ENCODE data around the gene PCBP1.
"Not testable (repeated sequence)": the region's sequence is repeated elsewhere in the genome, so short reads cannot be mapped to it uniquely, and the experiment has no call there.

PCBP1 gene

DNA sequence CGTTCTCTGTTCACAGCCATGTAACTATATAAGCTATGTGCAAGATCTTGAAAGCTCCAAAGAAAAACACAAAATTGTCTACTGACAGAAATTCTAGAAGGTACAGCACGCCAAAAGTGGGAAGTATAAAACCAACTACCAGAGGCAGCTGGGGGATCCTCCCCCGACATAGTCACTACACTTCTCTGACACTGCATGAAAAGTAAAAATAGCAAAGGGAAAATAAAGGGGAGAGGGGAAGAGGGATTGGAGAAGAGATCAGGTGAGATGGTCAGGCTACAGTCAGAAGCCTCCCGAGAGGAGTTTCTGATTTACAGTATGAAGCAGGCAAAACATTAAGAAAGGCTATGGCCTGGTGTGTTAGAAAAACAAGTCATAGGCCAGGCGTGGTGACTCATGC is 39.8 kb upstream of the PCBP1 start:
- H3K4me1 ChIP-seq (ENCODE audit: insufficient read depth, low read length, poor library complexity, severe bottlenecking), result peaks cover 10% of the 10 kb centered on the region
- H3K9ac ChIP-seq (ENCODE audit: low read depth, low read length, poor library complexity, severe bottlenecking), result no peak overlapping the region
- H3K27me3 ChIP-seq (ENCODE audit: insufficient read depth, low read length, poor library complexity, severe bottlenecking), result no peaks in the 10 kb centered on the region
- H3K9me3 ChIP-seq (ENCODE audit: insufficient read depth, low read depth, low read length), result no peaks in the 10 kb centered on the region
- no peak overlapping the region for H3K4me3 ChIP-seq (ENCODE audit: low read length, poor library complexity, severe bottlenecking)
- no peaks in the 10 kb centered on the region for H3K9me2 ChIP-seq (replicated peaks; ENCODE audit: low read depth, low read length)
- peaks cover 82% of the 10 kb centered on the region; the same call in 1 of the 2 replicates for H3K36me3 ChIP-seq (ENCODE audit: insufficient read depth, low read length)
- H3F3A ChIP-seq (ENCODE audit: low read depth), result no peaks in the 10 kb centered on the region
- H3K79me2 ChIP-seq (ENCODE audit: insufficient read depth, low read length), result peaks cover 3% of the 10 kb centered on the region; the same call in 1 of the 2 replicates
- H3K4me2 ChIP-seq (ENCODE audit: low read depth, low read length, poor library complexity, severe bottlenecking), result no peak overlapping the region
- H2AFZ ChIP-seq (ENCODE audit: low read length), result no peak overlapping the region
- TF ChIP-seq EZH2phosphoT487 (IDR thresholded peaks at IDR 0.05; ENCODE audit: borderline replicate concordance), result no peak
- TF ChIP-seq, protein P1, sequence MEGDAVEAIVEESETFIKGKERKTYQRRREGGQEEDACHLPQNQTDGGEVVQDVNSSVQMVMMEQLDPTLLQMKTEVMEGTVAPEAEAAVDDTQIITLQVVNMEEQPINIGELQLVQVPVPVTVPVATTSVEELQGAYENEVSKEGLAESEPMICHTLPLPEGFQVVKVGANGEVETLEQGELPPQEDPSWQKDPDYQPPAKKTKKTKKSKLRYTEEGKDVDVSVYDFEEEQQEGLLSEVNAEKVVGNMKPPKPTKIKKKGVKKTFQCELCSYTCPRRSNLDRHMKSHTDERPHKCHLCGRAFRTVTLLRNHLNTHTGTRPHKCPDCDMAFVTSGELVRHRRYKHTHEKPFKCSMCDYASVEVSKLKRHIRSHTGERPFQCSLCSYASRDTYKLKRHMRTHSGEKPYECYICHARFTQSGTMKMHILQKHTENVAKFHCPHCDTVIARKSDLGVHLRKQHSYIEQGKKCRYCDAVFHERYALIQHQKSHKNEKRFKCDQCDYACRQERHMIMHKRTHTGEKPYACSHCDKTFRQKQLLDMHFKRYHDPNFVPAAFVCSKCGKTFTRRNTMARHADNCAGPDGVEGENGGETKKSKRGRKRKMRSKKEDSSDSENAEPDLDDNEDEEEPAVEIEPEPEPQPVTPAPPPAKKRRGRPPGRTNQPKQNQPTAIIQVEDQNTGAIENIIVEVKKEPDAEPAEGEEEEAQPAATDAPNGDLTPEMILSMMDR (conservative IDR thresholded peaks at IDR 0.05; ENCODE audit: low read length), result no peak
- H4K20me1 ChIP-seq (ENCODE audit: insufficient read depth, low read length, poor library complexity, severe bottlenecking), result no peaks in the 10 kb centered on the region

DNA sequence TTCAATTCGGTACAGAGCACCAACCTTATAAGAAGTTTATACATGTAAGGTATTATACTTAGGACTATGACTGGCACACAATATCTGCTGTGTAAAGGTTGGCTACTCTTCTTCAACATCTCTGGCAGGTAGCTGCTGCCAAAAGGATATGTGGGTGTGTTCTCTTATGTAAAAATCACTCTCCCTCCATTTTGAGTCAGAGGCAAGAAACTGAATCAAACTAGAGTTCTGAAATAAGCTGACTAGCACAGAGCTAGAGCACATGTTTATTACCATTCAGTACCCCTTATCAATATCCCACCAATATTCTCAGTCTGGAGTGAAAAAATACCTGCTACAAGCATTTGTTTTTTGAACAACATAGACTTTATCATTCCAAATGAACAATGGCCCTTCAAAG is 38.0 kb upstream of the PCBP1 start:
- H3K36me3 ChIP-seq (ENCODE audit: insufficient read depth, low read length), result peaks cover 92% of the 10 kb centered on the region; the same call in 1 of the 2 replicates
- TF ChIP-seq, protein P1 (conservative IDR thresholded peaks at IDR 0.05; ENCODE audit: low read length), result no peak
- TF ChIP-seq EZH2phosphoT487 (IDR thresholded peaks at IDR 0.05; ENCODE audit: borderline replicate concordance), result no peak

DNA sequence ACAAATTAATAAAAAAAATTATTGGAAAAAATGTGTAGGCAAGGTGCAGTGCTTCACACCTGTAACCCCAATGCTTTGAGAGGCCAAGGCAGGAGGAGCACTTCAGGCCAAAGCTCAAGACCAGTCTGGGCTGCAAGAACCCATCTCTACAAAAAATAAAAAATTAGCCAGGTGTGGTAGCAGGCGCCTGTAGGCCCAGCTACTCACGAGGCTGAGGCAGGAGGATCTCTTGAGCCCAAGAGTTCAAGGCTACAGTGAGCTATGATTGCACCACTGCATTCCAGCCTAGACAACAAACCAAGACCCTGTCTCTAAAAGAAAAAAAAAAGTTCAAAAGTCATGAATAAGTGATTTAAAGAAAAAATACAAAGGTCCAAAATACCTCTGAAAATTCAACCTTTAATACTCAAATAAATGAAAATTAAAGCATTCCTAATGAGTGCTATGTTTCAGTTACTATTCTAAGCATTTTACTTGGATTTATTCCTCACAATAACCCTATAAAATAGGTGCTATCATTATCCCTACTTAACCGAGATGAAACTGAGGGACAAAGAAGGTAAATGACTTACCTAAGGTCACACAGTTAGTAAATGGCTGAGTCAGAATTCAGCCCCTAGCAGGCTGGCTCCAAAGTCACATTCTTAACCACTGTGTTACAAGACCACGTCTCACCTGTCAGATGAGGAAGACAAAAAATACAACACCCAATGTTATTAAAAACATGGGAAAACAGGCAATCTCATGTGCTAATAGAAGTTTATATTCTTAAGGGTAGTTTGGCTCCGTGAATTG is 36.4 kb upstream of the PCBP1 start:
- Histone ChIP-seq H3K9me2 (replicated peaks; ENCODE audit: low read depth, low read length) (no peaks in the 10 kb centered on the region), H4K20me1 (ENCODE audit: insufficient read depth, low read length, poor library complexity, severe bottlenecking) (peaks cover 5% of the 10 kb centered on the region), H3F3A (ENCODE audit: low read depth) (no peaks in the 10 kb centered on the region), H3K9me3 (ENCODE audit: insufficient read depth, low read depth, low read length) (no peaks in the 10 kb centered on the region), H3K9ac (ENCODE audit: low read depth, low read length, poor library complexity, severe bottlenecking) (no peak overlapping the region), H3K27me3 (ENCODE audit: insufficient read depth, low read length, poor library complexity, severe bottlenecking) (no peaks in the 10 kb centered on the region), H3K4me3 (ENCODE audit: low read length, poor library complexity, severe bottlenecking) (no peak overlapping the region), H3K4me2 (ENCODE audit: low read depth, low read length, poor library complexity, severe bottlenecking) (no peak overlapping the region), H3K79me2 (ENCODE audit: insufficient read depth, low read length) (peaks cover 26% of the 10 kb centered on the region; the same call in 1 of the 2 replicates), H2AFZ (ENCODE audit: low read length) (no peak overlapping the region), H3K36me3 (ENCODE audit: insufficient read depth, low read length) (peaks cover 93% of the 10 kb centered on the region; the same call in 1 of the 2 replicates), H3K4me1 (ENCODE audit: insufficient read depth, low read length, poor library complexity, severe bottlenecking) (no peaks in the 10 kb centered on the region)
- no peak for TF ChIP-seq EZH2phosphoT487 (IDR thresholded peaks at IDR 0.05; ENCODE audit: borderline replicate concordance)
- TF ChIP-seq, protein P1 (conservative IDR thresholded peaks at IDR 0.05; ENCODE audit: low read length), result no peak

More for the DNA sequence above, 38.0 kb upstream of the PCBP1 start:
- Histone ChIP-seq H2AFZ (ENCODE audit: low read length) (no peak overlapping the region), H3K4me1 (ENCODE audit: insufficient read depth, low read length, poor library complexity, severe bottlenecking) (peaks cover under 1% of the 10 kb centered on the region), H3K27me3 (ENCODE audit: insufficient read depth, low read length, poor library complexity, severe bottlenecking) (no peaks in the 10 kb centered on the region), H3K9me2 (replicated peaks; ENCODE audit: low read depth, low read length) (no peaks in the 10 kb centered on the region), H3K4me2 (ENCODE audit: low read depth, low read length, poor library complexity, severe bottlenecking) (no peak overlapping the region), H3K4me3 (ENCODE audit: low read length, poor library complexity, severe bottlenecking) (no peak overlapping the region), H4K20me1 (ENCODE audit: insufficient read depth, low read length, poor library complexity, severe bottlenecking) (no peaks in the 10 kb centered on the region), H3K79me2 (ENCODE audit: insufficient read depth, low read length) (peaks cover 14% of the 10 kb centered on the region; the same call in 1 of the 2 replicates), H3K9ac (ENCODE audit: low read depth, low read length, poor library complexity, severe bottlenecking) (no peak overlapping the region), H3F3A (ENCODE audit: low read depth) (no peaks in the 10 kb centered on the region), H3K9me3 (ENCODE audit: insufficient read depth, low read depth, low read length) (no peaks in the 10 kb centered on the region)

- H3K36me3 ChIP-seq (ENCODE audit: insufficient read depth, low read length), result peaks cover 93% of the 10 kb centered on the region; the same call in 1 of the 2 replicates
- H4K20me1 ChIP-seq (ENCODE audit: insufficient read depth, low read length, poor library complexity, severe bottlenecking), result peaks cover 24% of the 10 kb centered on the region
- not testable (repeated sequence) for H3K9me2 ChIP-seq (replicated peaks; ENCODE audit: low read depth, low read length); H3K4me3 ChIP-seq (ENCODE audit: low read length, poor library complexity, severe bottlenecking); H3K4me2 ChIP-seq (ENCODE audit: low read depth, low read length, poor library complexity, severe bottlenecking); H2AFZ ChIP-seq (ENCODE audit: low read length); H3F3A ChIP-seq (ENCODE audit: low read depth); H3K27me3 ChIP-seq (ENCODE audit: insufficient read depth, low read length, poor library complexity, severe bottlenecking); H3K4me1 ChIP-seq (ENCODE audit: insufficient read depth, low read length, poor library complexity, severe bottlenecking); H3K9ac ChIP-seq (ENCODE audit: low read depth, low read length, poor library complexity, severe bottlenecking); H3K9me3 ChIP-seq (ENCODE audit: insufficient read depth, low read depth, low read length)
- peaks cover 50% of the 10 kb centered on the region; the same call in 1 of the 2 replicates for H3K79me2 ChIP-seq (ENCODE audit: insufficient read depth, low read length)
Measured at GRCh38 chr2:70055259-70055658, 32.0 kb upstream of the PCBP1 start.
